HG03097 (cell line): ENCODE measurements around the gene ZNF22.

Experiments
- ATAC-seq: cut with Tn5 transposase; IDR thresholded peaks from one replicate; pipeline ENCODE4 v1.9.1; 2021; ENCODE audit not compliant: unreplicated experiment, low FRiP score

The ZNF22 gene

GRCh38 chr10:44963772-44964633, 36.7 kb upstream of the ZNF22 start:
- ATAC-seq: no peak

GRCh38 chr10:44965104-44965503, 35.6 kb upstream of the ZNF22 start:
- no peak for ATAC-seq

- no peak for ATAC-seq
Observed at GRCh38 chr10:44965651-44966097, 35.0 kb upstream of the ZNF22 start.

- no peak for ATAC-seq
Observed at GRCh38 chr10:44966129-44966815, 34.5 kb upstream of the ZNF22 start.

GRCh38 chr10:44966816-44967509, 33.8 kb upstream of the ZNF22 start:
- ATAC-seq: no peak

GRCh38 chr10:44967616-44968015, 33.1 kb upstream of the ZNF22 start:
- ATAC-seq: no peak

- no peak for ATAC-seq
Observed at GRCh38 chr10:44968091-44968490, 32.6 kb upstream of the ZNF22 start.

- ATAC-seq: no peak
Observed at GRCh38 chr10:44968500-44969400, 32.0 kb upstream of the ZNF22 start.

GRCh38 chr10:44969854-44970253, 30.9 kb upstream of the ZNF22 start:
- no peak for ATAC-seq

- ATAC-seq: no peak
Observed at GRCh38 chr10:44970812-44971395, 29.8 kb upstream of the ZNF22 start.

- no peak for ATAC-seq
Observed at GRCh38 chr10:44971434-44971833, 29.3 kb upstream of the ZNF22 start.

- ATAC-seq: no peak
Observed at GRCh38 chr10:44971935-44972757, 28.6 kb upstream of the ZNF22 start.

- no peak for ATAC-seq
Observed at GRCh38 chr10:44972874-44973306, 27.8 kb upstream of the ZNF22 start.

- ATAC-seq: no peak
Observed at GRCh38 chr10:44973323-44974081, 27.2 kb upstream of the ZNF22 start.

GRCh38 chr10:44974082-44974627, 26.6 kb upstream of the ZNF22 start:
- ATAC-seq: no peak

GRCh38 chr10:44974628-44975430, 25.9 kb upstream of the ZNF22 start:
- peak; percentile 65 for ATAC-seq
